Heart left ventricle (tissue), 16 donors: ENCODE measurements around the gene TRIM28. TPM values are rescaled to one million over a fixed set of nuclear protein-coding genes. Genes with fewer than 3 reads are reported as not detected.
"Not testable (repeated sequence)": the region's sequence is repeated elsewhere in the genome, so short reads cannot be mapped to it uniquely, and the experiment has no call there.

Source experiments
- ATAC-seq, 4 donors: fragments of 200-7000 bp; cut with Tn5 transposase; one replicate each; pipeline ENCODE4 v1.9.1; 2020 to 2022; ENCODE audit warnings: moderate library complexity in 4 of 4, mild to moderate bottlenecking in 3 of 4, moderate number of reproducible peaks in 1 of 4
- DNase-seq, 5 donors: peaks; one replicate each; pipeline ENCODE4 v3.0.0-alpha.2; 2020
- H3K27ac ChIP-seq, 12 donors: fragments of 200-600 bp; sonication (generic) in 4 of 12; one replicate each; pipeline versions ENCODE4 v1.5.0 to v1.8.0; 2016 to 2022; ENCODE audit warnings: mild to moderate bottlenecking in 2 of 12
- H3K27me3 ChIP-seq, 9 donors: fragments of 200-600 bp; sonication (generic) in 2 of 9; one replicate each; pipeline versions ENCODE4 v1.5.1 to v1.8.0; 2016 to 2022; ENCODE audit warnings: mild to moderate bottlenecking in 3 of 9
- H3K36me3 ChIP-seq, 9 donors: fragments of 200-600 bp; sonication (generic) in 2 of 9; one replicate each; pipeline versions ENCODE4 v1.5.0 to v1.8.0; 2018 to 2022; ENCODE audit warnings: mild to moderate bottlenecking in 2 of 9
- H3K4me1 ChIP-seq, 12 donors: fragments of 200-600 bp; sonication (generic) in 4 of 12; one replicate each; pipeline versions ENCODE4 v1.5.0 to v1.8.0; 2016 to 2022; ENCODE audit warnings: mild to moderate bottlenecking in 3 of 12
- H3K4me3 ChIP-seq, 12 donors: fragments of 200-600 bp; sonication (generic) in 4 of 12; one replicate each; pipeline versions ENCODE4 v1.5.0 to v1.8.0; 2017 to 2022; ENCODE audit warnings: mild to moderate bottlenecking in 9 of 12, moderate library complexity in 4 of 12
- H3K9me3 ChIP-seq, 12 donors: fragments of 200-600 bp; sonication (generic) in 4 of 12; one replicate each; pipeline versions ENCODE4 v1.5.0 to v1.8.0; 2016 to 2022; ENCODE audit warnings: mild to moderate bottlenecking in 1 of 12
- POLR2A ChIP-seq, 2 donors: fragments of 450-650 bp; IDR thresholded peaks; one replicate each; pipeline ENCODE4 v1.6.1; 2017; ENCODE audit warnings: antibody characterized with exemption in 2 of 2, mild to moderate bottlenecking in 2 of 2, moderate library complexity in 2 of 2
- WGBS, 4 donors: extraction: QIAGEN DNeasy Blood & Tissue Kit in 2 of 4; methylation state at CpG; one replicate each; pipeline versions ENCODE4 v1.1.5 to v1.1.7; 2013 to 2018; 5-methylcytosine and 5-hydroxymethylcytosine counted together
- intact Hi-C, 10 donors: fragments of 100-400 bp; cut with DNase I; formaldehyde crosslinking; loops; one replicate each; pipeline versions ENCODE4 v1.11.1 to v1.14.2; 2022
- polyA plus RNA-seq, 2 donors: library from polyadenylated mRNA; stranded (reverse); fragments of 200-250 nt; gene quantifications; one replicate each; pipeline ENCODE4 v1.2.3, GENCODE V29; 2013
- total RNA-seq, 9 donors: library from RNA; depleted of rRNA in 2 of 9; stranded (reverse); fragments of >200 nt in 2 of 9; fragmentation: NEBNext Ultra II Directional in 3 of 9; extraction: Animal tissue kit (Norgen Biotek cat#: 25700) in 3 of 9; gene quantifications; one replicate each; pipeline versions ENCODE4 v1.1.0 to v1.2.4, GENCODE V29; 2016 to 2023
- TF ChIP-seq, protein P1 (sequence below), 12 donors: fragments of 200-600 bp; sonication (generic) in 4 of 12; IDR thresholded peaks; one replicate each; pipeline versions ENCODE4 v1.5.0 to v1.8.0; 2018 to 2022; ENCODE audit warnings: antibody characterized with exemption in 12 of 12, mild to moderate bottlenecking in 5 of 12
- donor health status: ischemic (EF 13 %, LVEDD 7.1; RV severe dilation, severe dysfunction).
- donor health status: healthy with polysubstance abuse.
- donor health status: DM: no; HTN: yes; CAD: no.
- donor health status: DM: no; HTN: no; CAD: no.
- donor health status: ischemic (EF 25% LVEDD 6.9; RV normal size, moderate dysfunction).
- donor health status: ischemic (EF 25% LVEDD 5.7; RV mildly dilated, moderate dysfunction).
- donor health status: healthy.
- donor health status: DM: yes; HTN: yes; CAD: no.
- donor health status: ischemic (EF 35%, LVEDD 5.7; RV mildly dilated, moderate dysfunction).
- donor health status: nonischemic (EF 11% LVEDD 7.7; RV severe dilation, severe dysfunction).
- donor health status: DM: yes; HTN: yes; CAD: no.
- donor health status: PGD.
- donor health status: ischemic (EF 29% LVEDD 5.4; RV normal size, mild dysfunction).
- donor health status: nonischemic (EF 23%, LVEDD 6.1; RV moderate dilation, normal function).

TRIM28 gene
- total and polyA plus RNA-seq, 11 donors: 88.0 to 265 (median 160) TPM

DNA sequence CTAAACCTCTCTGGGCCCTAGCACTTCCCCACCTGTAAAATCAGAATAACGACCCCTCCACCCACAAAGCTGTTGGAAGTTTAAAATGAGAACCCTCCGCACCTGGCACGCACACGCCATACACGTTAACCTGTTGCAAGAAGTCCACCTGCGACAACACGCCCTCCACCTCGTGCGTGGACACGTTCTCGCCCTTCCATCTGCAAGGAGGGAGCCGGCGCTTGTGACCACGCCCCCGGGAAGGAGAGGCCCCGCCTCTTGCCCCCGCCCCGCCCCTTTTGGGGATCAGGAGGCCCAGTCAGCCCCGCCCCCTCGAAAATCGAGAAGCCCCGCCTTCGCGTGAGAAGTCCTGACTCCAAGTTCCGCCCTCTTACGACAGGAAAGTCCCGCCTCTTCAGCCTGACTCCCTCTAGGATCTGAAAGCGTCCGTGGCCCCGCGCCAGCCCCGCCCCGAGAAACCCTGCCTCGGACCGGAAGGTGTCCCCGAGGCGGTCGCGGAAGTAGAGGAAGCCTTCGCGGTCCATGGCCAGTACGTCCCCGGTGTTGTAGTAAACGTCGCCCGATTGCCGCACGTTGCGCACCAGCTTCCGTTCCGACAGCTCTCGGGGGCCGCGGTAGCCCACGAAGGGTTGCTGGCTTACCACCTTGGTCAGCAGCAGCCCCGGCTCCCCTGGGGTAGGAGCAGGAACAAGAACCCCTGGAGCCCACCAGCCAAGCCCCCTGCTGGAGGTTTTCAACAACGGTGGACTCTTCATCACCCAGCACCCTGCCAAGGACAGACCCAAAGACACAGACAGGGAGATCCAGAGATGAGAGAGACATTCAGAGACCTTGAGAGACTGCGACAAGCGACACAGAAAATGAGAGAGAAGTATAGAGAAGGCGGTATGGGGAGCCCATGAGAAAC is 44.6 kb upstream of the TRIM28 start:
- DNase-seq: peak; percentile 99 to 100 (median 100)
- peak overlapping the region; percentile 30 to 88 (median 82) for H3K27ac ChIP-seq
- WGBS, 4 donors: 1 to 12% (median 2%) methylated on average over 5 to 60 of the region's 60 CpGs
- peak; percentile 97 to 99 (median 98) for ATAC-seq
- H3K36me3 ChIP-seq: no peaks in the 10 kb centered on the region
- no peaks in the 10 kb centered on the region for H3K27me3 ChIP-seq
- TF ChIP-seq, protein P1, sequence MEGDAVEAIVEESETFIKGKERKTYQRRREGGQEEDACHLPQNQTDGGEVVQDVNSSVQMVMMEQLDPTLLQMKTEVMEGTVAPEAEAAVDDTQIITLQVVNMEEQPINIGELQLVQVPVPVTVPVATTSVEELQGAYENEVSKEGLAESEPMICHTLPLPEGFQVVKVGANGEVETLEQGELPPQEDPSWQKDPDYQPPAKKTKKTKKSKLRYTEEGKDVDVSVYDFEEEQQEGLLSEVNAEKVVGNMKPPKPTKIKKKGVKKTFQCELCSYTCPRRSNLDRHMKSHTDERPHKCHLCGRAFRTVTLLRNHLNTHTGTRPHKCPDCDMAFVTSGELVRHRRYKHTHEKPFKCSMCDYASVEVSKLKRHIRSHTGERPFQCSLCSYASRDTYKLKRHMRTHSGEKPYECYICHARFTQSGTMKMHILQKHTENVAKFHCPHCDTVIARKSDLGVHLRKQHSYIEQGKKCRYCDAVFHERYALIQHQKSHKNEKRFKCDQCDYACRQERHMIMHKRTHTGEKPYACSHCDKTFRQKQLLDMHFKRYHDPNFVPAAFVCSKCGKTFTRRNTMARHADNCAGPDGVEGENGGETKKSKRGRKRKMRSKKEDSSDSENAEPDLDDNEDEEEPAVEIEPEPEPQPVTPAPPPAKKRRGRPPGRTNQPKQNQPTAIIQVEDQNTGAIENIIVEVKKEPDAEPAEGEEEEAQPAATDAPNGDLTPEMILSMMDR (IDR thresholded peaks at IDR 0.05): peak in 6 of 12 donors; percentile 8 to 42 (median 26)
- TF ChIP-seq POLR2A (IDR thresholded peaks at IDR 0.05): peak in 1 of 2 donors; percentile 65
- H3K4me3 ChIP-seq: peak overlapping the region; percentile 13 to 79 (median 62)
- H3K9me3 ChIP-seq: no peaks in the 10 kb centered on the region
- intact Hi-C loops: loop anchor here in 2 of 10 donors (1.0 kb wide), 1 partner anchor 23 kb away; the partner anchor contains the start of gene ZNF446 (in 2 of the 2)
- peaks cover 0 to 27% (median 22%) of the 10 kb centered on the region in 12 donors for H3K4me1 ChIP-seq

DNA sequence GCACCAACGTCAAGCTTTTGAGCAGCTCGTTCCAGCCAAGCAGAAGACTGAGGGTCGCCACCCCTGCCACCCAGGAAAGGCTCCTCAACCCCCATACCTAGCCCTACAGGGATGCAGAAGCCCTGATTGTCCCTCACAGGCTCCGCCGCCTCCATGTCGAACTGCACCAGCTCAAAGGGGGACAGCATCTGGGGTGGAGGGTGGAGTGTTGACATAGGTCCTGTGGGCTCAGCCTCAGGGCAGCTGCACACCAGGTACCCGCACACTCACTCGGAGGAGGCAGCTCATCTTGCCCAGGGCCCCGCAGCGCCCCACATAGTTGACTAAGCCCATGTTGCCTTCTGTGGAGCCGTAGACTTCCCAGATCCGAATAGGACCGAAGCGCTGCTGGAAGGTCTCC is 43.6 kb upstream of the TRIM28 start:
- peak overlapping the region in 10 of 12 donors; percentile 49 to 79 (median 66) for H3K4me3 ChIP-seq
- H3K9me3 ChIP-seq: no peaks in the 10 kb centered on the region
- no peaks in the 10 kb centered on the region for H3K36me3 ChIP-seq
- intact Hi-C loops: no loop called here
- TF ChIP-seq, protein P1 (IDR thresholded peaks at IDR 0.05): no peak
- ATAC-seq (no peak), DNase-seq (no peak)
- 67 to 96% (median 93%) methylated on average over 2 to 14 of the region's 14 CpGs for WGBS, 4 donors
- H3K27me3 ChIP-seq: no peaks in the 10 kb centered on the region
- H3K4me1 ChIP-seq: peaks cover 0 to 27% (median 22%) of the 10 kb centered on the region in 12 donors
- H3K27ac ChIP-seq: peak overlapping the region in 2 of 12 donors; percentile 85

DNA sequence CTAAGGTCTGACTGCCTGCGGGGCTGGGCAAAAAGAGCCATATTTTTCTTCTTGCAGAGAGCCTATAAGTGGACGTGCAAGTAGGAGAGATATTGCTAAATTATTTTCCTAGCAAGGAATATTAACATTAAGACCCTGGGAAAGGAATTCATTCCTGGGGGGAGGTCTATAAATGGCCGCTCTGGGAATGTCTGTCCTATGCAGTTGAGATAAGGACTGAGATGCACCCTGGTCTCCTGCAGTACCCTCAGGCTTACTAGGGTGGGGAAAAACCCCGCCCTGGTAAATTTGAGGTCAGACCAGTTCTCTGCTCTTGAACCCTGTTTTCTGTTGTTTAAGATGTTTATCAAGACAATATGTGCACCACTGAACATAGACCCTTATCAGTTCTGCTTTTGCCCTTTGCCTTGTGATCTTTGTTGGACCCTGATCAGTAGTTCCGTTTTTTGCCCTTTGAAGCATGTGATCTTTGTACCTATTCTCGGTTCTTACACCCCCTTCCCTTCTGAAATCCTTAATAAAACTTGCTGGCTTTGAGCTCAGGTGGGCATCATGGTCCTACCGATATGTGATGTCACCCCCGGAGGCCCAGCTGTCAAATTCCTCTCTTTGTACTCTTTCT is 36.2 kb upstream of the TRIM28 start:
- H3K9me3 ChIP-seq, H3K27ac ChIP-seq, intact Hi-C loops, H3K4me3 ChIP-seq, H3K4me1 ChIP-seq, ATAC-seq, H3K36me3 ChIP-seq, DNase-seq, H3K27me3 ChIP-seq: not testable (repeated sequence)
- WGBS, 4 donors: 71 to 79% (median 76%) methylated on average over 7 to 8 of the region's 8 CpGs

DNA sequence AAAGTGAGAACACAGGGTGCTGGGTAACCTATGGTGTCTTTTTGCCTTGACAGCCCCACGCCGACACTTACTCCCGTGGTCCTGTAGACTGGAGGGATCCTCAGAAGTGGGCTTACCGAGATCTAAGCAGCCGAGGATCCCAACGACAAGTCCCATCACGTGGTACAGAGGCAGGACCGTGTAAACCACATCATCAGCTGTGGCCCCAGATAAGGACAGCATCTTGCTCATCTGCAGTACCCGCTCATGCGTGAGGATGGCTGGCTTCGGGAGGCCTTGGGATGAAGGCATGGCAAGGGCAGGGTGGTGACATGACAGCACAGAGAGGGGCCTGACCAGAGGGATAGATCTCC is 34.2 kb upstream of the TRIM28 start:
- intact Hi-C loops: loop anchor here in 1 of 10 donors (5.0 kb wide), 1 partner anchor 292 kb away; no protein-coding TSS in a partner anchor
- H3K4me1 ChIP-seq: peaks cover 0 to 14% (median 7%) of the 10 kb centered on the region in 12 donors
- no peak for TF ChIP-seq POLR2A (IDR thresholded peaks at IDR 0.05)
- TF ChIP-seq, protein P1 (IDR thresholded peaks at IDR 0.05): no peak
- no peaks in the 10 kb centered on the region for H3K27me3 ChIP-seq
- no peak overlapping the region for H3K4me3 ChIP-seq
- WGBS, 4 donors: 82 to 93% (median 87%) methylated on average over 11 of the region's 11 CpGs
- peaks cover 0 to 8% (median 0%) of the 10 kb centered on the region in 9 donors for H3K36me3 ChIP-seq
- no peak overlapping the region for H3K27ac ChIP-seq
- DNase-seq (no peak), ATAC-seq (no peak)
- H3K9me3 ChIP-seq: no peaks in the 10 kb centered on the region
